GM06990 (cell line): ENCODE data around the gene DLST.

ENCODE experiments used
- DNase-seq: peaks from one replicate; pipeline ENCODE4 v3.0.0-alpha.2; 2011; ENCODE audit not compliant: insufficient read length; ENCODE audit errors: extremely low read depth
- H3K27me3 ChIP-seq: replicated peaks from 2 replicates; pipeline ENCODE4 v1.6.0; 2011; ENCODE audit warnings: low read length; ENCODE audit not compliant: control insufficient read depth, insufficient read depth
- H3K36me3 ChIP-seq: 2 replicates; pipeline ENCODE4 v1.5.1; 2011; ENCODE audit warnings: low read length; ENCODE audit not compliant: control insufficient read depth, insufficient read depth
- H3K4me3 ChIP-seq: replicated peaks from 2 replicates; pipeline ENCODE4 v1.5.1; 2011; ENCODE audit warnings: low read depth, mild to moderate bottlenecking, control low read depth, low read length
- TF ChIP-seq, protein P1 (sequence below): IDR thresholded peaks from 2 replicates; pipeline ENCODE4 v1.5.1; 2011; ENCODE audit warnings: low read length, control low read depth, mild to moderate bottlenecking, inconsistent platforms; ENCODE audit not compliant: insufficient read depth, poor library complexity, severe bottlenecking

DLST gene

DNA sequence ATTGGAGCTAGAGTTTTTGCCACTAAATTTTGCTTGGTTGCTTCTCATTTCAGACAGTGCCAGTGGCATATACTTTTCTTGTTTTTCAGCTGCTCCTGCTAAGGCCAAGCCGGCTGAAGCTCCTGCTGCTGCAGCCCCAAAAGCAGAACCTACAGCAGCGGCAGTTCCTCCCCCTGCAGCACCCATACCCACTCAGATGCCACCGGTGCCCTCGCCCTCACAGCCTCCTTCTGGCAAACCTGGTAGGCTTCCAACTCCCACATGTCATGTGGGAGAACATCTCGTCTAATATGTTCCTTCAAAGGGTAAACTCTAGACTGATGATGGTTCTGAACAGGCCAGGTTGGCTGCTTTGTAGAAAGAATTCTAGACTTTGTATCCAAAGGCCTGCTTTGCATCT lies 11.0 kb downstream of the DLST start:
- H3K4me3 ChIP-seq = no peak overlapping the region
- TF ChIP-seq, protein P1, sequence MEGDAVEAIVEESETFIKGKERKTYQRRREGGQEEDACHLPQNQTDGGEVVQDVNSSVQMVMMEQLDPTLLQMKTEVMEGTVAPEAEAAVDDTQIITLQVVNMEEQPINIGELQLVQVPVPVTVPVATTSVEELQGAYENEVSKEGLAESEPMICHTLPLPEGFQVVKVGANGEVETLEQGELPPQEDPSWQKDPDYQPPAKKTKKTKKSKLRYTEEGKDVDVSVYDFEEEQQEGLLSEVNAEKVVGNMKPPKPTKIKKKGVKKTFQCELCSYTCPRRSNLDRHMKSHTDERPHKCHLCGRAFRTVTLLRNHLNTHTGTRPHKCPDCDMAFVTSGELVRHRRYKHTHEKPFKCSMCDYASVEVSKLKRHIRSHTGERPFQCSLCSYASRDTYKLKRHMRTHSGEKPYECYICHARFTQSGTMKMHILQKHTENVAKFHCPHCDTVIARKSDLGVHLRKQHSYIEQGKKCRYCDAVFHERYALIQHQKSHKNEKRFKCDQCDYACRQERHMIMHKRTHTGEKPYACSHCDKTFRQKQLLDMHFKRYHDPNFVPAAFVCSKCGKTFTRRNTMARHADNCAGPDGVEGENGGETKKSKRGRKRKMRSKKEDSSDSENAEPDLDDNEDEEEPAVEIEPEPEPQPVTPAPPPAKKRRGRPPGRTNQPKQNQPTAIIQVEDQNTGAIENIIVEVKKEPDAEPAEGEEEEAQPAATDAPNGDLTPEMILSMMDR = no peak
- H3K36me3 ChIP-seq = peaks cover 22% of the 10 kb centered on the region
- no peaks in the 10 kb centered on the region for H3K27me3 ChIP-seq
- DNase-seq = no peak

DNA sequence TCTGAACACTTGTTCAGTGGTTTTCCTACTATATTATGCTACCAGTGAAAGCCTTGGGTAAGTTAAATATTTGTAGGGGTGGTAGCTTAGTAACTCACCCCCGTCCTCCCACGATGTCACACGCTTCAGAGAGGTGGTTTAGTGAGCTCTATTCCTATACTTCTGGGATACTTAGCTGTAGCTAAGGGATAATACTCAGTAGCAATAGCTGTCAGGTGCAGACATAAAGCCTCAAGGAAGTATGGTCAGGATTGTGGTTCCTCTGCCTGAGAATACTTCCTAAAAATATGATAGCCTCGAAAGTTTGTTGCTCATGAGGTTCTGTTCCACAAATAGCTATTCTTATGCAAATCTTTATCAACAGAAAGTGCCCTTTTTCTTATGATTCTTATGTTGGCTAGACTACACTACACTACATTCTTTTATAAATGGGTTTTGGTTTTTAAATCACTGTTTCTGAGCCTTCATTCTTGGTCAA lies 11.9 kb downstream of the DLST start:
- H3K4me3 ChIP-seq = no peak overlapping the region; the same call in 1 of the 2 replicates
- TF ChIP-seq, protein P1 = no peak
- peaks cover 27% of the 10 kb centered on the region for H3K36me3 ChIP-seq
- DNase-seq = no peak
- H3K27me3 ChIP-seq = no peaks in the 10 kb centered on the region

DNA sequence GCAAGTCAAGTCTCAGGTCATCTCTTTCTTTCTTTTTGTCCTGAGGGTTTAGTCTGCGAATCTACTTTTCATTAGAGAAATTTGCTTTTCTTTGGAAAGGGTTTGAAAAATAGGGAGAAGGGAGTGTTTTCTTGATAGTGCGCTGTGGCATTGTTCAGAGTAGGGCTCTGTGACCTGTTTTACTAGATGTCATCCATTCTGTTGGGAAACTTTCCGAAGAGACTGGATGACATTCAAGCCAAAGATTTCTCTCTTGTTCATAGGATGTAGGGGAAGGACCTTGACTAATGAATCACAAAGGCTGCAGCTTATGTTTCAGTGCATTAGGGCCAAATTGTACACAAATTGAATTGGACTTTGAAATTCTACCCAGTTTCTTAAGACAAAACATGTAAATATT lies 14.7 kb downstream of the DLST start:
- TF ChIP-seq, protein P1 = no peak
- Histone ChIP-seq H3K36me3 (peaks cover 28% of the 10 kb centered on the region), H3K27me3 (no peaks in the 10 kb centered on the region), H3K4me3 (no peak overlapping the region)
- DNase-seq = no peak

DNA sequence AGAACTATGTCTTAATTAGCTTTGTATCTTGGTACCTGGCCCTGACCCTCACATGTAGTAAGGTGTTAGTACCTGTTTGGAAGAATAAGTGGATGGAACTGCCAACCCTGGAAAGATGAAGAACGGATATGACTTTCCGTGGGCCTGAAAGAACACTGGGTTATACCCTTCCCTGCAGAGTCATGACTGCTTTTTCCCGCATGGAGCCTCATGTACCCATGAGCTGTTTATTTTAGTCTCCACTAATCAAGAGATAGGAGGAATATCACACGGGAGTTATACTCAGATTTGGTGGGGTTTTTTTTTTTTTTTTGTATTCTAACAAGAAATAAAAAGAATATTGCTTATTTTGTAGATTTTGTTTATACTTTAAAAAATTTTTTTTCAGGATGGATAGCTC lies 15.9 kb downstream of the DLST start:
- H3K27me3 ChIP-seq = no peaks in the 10 kb centered on the region
- DNase-seq = no peak
- peaks cover 34% of the 10 kb centered on the region for H3K36me3 ChIP-seq
- H3K4me3 ChIP-seq = no peak overlapping the region
- TF ChIP-seq, protein P1 = no peak

DNA sequence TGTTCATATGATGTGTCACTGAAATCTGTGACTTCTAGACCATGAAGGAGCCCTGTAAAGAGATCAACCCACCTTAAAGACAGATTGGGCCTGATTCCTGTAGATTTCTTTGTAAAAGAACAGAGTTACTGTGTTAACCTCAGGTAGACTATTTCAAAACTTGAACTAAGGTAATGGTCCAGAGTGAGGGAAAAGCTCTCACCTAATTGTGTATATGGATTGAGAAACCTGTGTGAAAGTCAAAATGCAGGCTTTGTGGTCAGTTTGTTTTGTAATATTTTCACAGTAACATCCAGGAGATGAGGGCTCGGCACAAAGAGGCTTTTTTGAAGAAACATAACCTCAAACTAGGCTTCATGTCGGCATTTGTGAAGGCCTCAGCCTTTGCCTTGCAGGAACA lies 16.4 kb downstream of the DLST start:
- no peak for DNase-seq
- TF ChIP-seq, protein P1 = no peak

DNA sequence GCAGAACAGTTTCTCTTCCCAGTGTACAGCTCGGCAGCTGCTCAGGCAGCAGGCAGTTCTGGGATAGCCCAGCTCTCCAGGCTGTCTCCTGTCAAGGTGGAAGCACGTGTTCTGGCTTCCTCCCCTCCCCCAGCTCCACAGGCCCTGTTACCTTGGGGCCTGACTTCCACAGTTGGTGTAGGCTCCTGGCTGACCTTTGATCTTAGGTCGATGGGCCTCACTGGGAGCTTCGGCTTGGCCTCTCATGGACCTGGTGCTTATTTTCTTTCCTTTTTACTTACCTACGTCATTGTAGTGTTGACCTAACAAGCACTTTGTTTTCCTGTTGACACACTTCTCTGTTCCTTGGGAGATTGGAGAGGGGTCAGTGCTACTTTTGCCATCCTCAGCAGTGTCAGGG lies 17.0 kb downstream of the DLST start:
- DNase-seq = no peak
- TF ChIP-seq, protein P1 = no peak
- H3K4me3 ChIP-seq = no peak overlapping the region
- no peaks in the 10 kb centered on the region for H3K27me3 ChIP-seq
- peaks cover 38% of the 10 kb centered on the region for H3K36me3 ChIP-seq

More for the DNA sequence above, 16.4 kb downstream of the DLST start:
- Histone ChIP-seq H3K36me3 (peaks cover 36% of the 10 kb centered on the region), H3K27me3 (no peaks in the 10 kb centered on the region), H3K4me3 (no peak overlapping the region)
